Measurements from ENCODE around the gene SERPINA4.
"Not testable (repeated sequence)": the region's sequence is repeated elsewhere in the genome, so short reads cannot be mapped to it uniquely, and the experiment has no call there.

Gene SERPINA4

GRCh38 chr14:94598816-94599655 lies 37.8 kb downstream of the SERPINA4 start:
- H3K9me3 Mint-ChIP-seq = no peaks in the 10 kb centered on the region
- no peak overlapping the region for H3K27ac Mint-ChIP-seq
- no peak for DNase-seq (ENCODE audit: low spot score)
- H3K36me3 Mint-ChIP-seq (ENCODE audit: low read depth) = no peaks in the 10 kb centered on the region
- no peaks in the 10 kb centered on the region for H3K27me3 Mint-ChIP-seq (ENCODE audit: low read depth)
- no peaks in the 10 kb centered on the region for H3K4me1 Mint-ChIP-seq (ENCODE audit: low read depth)
- H3K4me3 Mint-ChIP-seq = no peak overlapping the region

- Mint-ChIP-seq H3K27ac (no peak overlapping the region), H3K4me3 (no peak overlapping the region), H3K36me3 (ENCODE audit: low read depth) (no peaks in the 10 kb centered on the region), H3K27me3 (ENCODE audit: low read depth) (no peaks in the 10 kb centered on the region), H3K4me1 (ENCODE audit: low read depth) (no peaks in the 10 kb centered on the region), H3K9me3 (no peaks in the 10 kb centered on the region)
- no peak for DNase-seq (ENCODE audit: low spot score)
Observed at GRCh38 chr14:94599656-94600004, 38.4 kb downstream of the SERPINA4 start.

GRCh38 chr14:94600148-94600545 lies 38.9 kb downstream of the SERPINA4 start:
- DNase-seq (ENCODE audit: low spot score) = no peak

GRCh38 chr14:94601884-94602391 lies 40.7 kb downstream of the SERPINA4 start:
- Mint-ChIP-seq H3K9me3 (no peaks in the 10 kb centered on the region), H3K27me3 (ENCODE audit: low read depth) (peaks cover 1% of the 10 kb centered on the region), H3K4me1 (ENCODE audit: low read depth) (no peaks in the 10 kb centered on the region), H3K4me3 (no peak overlapping the region), H3K36me3 (ENCODE audit: low read depth) (no peaks in the 10 kb centered on the region), H3K27ac (no peak overlapping the region)
- no peak for DNase-seq (ENCODE audit: low spot score)

More at GRCh38 chr14:94600148-94600545, 38.9 kb downstream of the SERPINA4 start:
- peaks cover 1% of the 10 kb centered on the region for H3K27me3 Mint-ChIP-seq (ENCODE audit: low read depth)
- H3K9me3 Mint-ChIP-seq = no peaks in the 10 kb centered on the region
- no peaks in the 10 kb centered on the region for H3K36me3 Mint-ChIP-seq (ENCODE audit: low read depth)
- H3K27ac Mint-ChIP-seq = no peak overlapping the region
- no peaks in the 10 kb centered on the region for H3K4me1 Mint-ChIP-seq (ENCODE audit: low read depth)
- H3K4me3 Mint-ChIP-seq = no peak overlapping the region

GRCh38 chr14:94602722-94603121 lies 41.5 kb downstream of the SERPINA4 start:
- Mint-ChIP-seq H3K27me3 (ENCODE audit: low read depth) (peaks cover 1% of the 10 kb centered on the region), H3K4me1 (ENCODE audit: low read depth) (no peaks in the 10 kb centered on the region), H3K9me3 (no peaks in the 10 kb centered on the region), H3K27ac (no peak overlapping the region), H3K4me3 (no peak overlapping the region), H3K36me3 (ENCODE audit: low read depth) (no peaks in the 10 kb centered on the region)
- DNase-seq (ENCODE audit: low spot score) = no peak

GRCh38 chr14:94605361-94605760 lies 44.1 kb downstream of the SERPINA4 start:
- no peak overlapping the region for H3K4me3 Mint-ChIP-seq
- no peaks in the 10 kb centered on the region for H3K4me1 Mint-ChIP-seq (ENCODE audit: low read depth)
- no peaks in the 10 kb centered on the region for H3K36me3 Mint-ChIP-seq (ENCODE audit: low read depth)
- H3K27ac Mint-ChIP-seq = no peak overlapping the region
- no peak for DNase-seq (ENCODE audit: low spot score)
- peaks cover 1% of the 10 kb centered on the region for H3K27me3 Mint-ChIP-seq (ENCODE audit: low read depth)
- no peaks in the 10 kb centered on the region for H3K9me3 Mint-ChIP-seq

- H3K9me3 Mint-ChIP-seq; H3K27me3 Mint-ChIP-seq (ENCODE audit: low read depth); DNase-seq (ENCODE audit: low spot score); H3K36me3 Mint-ChIP-seq (ENCODE audit: low read depth); H3K4me1 Mint-ChIP-seq (ENCODE audit: low read depth); H3K27ac Mint-ChIP-seq; H3K4me3 Mint-ChIP-seq: not testable (repeated sequence)
Observed at GRCh38 chr14:94608966-94609365, 47.7 kb downstream of the SERPINA4 start.

- H3K9me3 Mint-ChIP-seq = no peaks in the 10 kb centered on the region
- no peak overlapping the region for H3K27ac Mint-ChIP-seq
- no peak for DNase-seq (ENCODE audit: low spot score)
- H3K27me3 Mint-ChIP-seq (ENCODE audit: low read depth) = no peaks in the 10 kb centered on the region
- no peaks in the 10 kb centered on the region for H3K4me1 Mint-ChIP-seq (ENCODE audit: low read depth)
- H3K4me3 Mint-ChIP-seq = no peak overlapping the region
- H3K36me3 Mint-ChIP-seq (ENCODE audit: low read depth) = no peaks in the 10 kb centered on the region
Observed at GRCh38 chr14:94611179-94611578, 49.9 kb downstream of the SERPINA4 start.

- Mint-ChIP-seq H3K9me3 (peaks cover 8% of the 10 kb centered on the region), H3K4me3 (no peak within 1 kb of the TSS), H3K36me3 (ENCODE audit: low read depth) (no peaks in the 10 kb centered on the region), H3K27ac (no peak within 1 kb of the TSS), H3K27me3 (ENCODE audit: low read depth) (no peaks in the 10 kb centered on the region), H3K4me1 (ENCODE audit: low read depth) (no peaks in the 10 kb centered on the region)
- no peak for DNase-seq (ENCODE audit: low spot score)
Observed at GRCh38 chr14:94612174-94612573, 50.9 kb downstream of the SERPINA4 start, which contains the start of gene SERPINA3. Gene SERPINA3 (plus strand): TSS chr14:94612391. CDS start chr14:94614442, 2,051 bp downstream.

- Mint-ChIP-seq H3K9me3 (peaks cover 15% of the 10 kb centered on the region), H3K36me3 (ENCODE audit: low read depth) (no peaks in the 10 kb centered on the region), H3K4me3 (no peak overlapping the region), H3K27me3 (ENCODE audit: low read depth) (no peaks in the 10 kb centered on the region), H3K4me1 (ENCODE audit: low read depth) (no peaks in the 10 kb centered on the region), H3K27ac (no peak overlapping the region)
- DNase-seq (ENCODE audit: low spot score) = no peak
Observed at GRCh38 chr14:94612580-94613554, 51.6 kb downstream of the SERPINA4 start.

- no peak for DNase-seq (ENCODE audit: low spot score)
- Mint-ChIP-seq H3K27ac (no peak overlapping the region), H3K4me3 (no peak overlapping the region), H3K4me1 (ENCODE audit: low read depth) (no peaks in the 10 kb centered on the region), H3K27me3 (ENCODE audit: low read depth) (no peaks in the 10 kb centered on the region), H3K36me3 (ENCODE audit: low read depth) (no peaks in the 10 kb centered on the region), H3K9me3 (peaks cover 23% of the 10 kb centered on the region)
Observed at GRCh38 chr14:94613720-94614644, 52.7 kb downstream of the SERPINA4 start.

GRCh38 chr14:94614802-94615201 lies 53.6 kb downstream of the SERPINA4 start:
- Mint-ChIP-seq H3K4me1 (ENCODE audit: low read depth) (no peaks in the 10 kb centered on the region), H3K9me3 (peaks cover 24% of the 10 kb centered on the region), H3K4me3 (no peak overlapping the region), H3K36me3 (ENCODE audit: low read depth) (no peaks in the 10 kb centered on the region), H3K27ac (no peak overlapping the region), H3K27me3 (ENCODE audit: low read depth) (no peaks in the 10 kb centered on the region)
- DNase-seq (ENCODE audit: low spot score) = no peak

GRCh38 chr14:94615254-94615653 lies 54.0 kb downstream of the SERPINA4 start:
- no peak for DNase-seq (ENCODE audit: low spot score)
- Mint-ChIP-seq H3K9me3 (peaks cover 24% of the 10 kb centered on the region), H3K4me1 (ENCODE audit: low read depth) (no peaks in the 10 kb centered on the region), H3K27me3 (ENCODE audit: low read depth) (no peaks in the 10 kb centered on the region), H3K27ac (no peak overlapping the region), H3K4me3 (no peak overlapping the region), H3K36me3 (ENCODE audit: low read depth) (no peaks in the 10 kb centered on the region)

Measured in T-helper 2 cell treated with Interferon-gamma antibody and Interleukin-4, amounts not matched to agents 5 μg/mL and 100 μg/mL, for 36 hours (primary cell).